Epithelial cell of proximal tubule (primary cell): ENCODE data around the gene GTF2A1L. TPM values are rescaled to one million over a fixed set of nuclear protein-coding genes. Genes with fewer than 3 reads are reported as not detected.

Source experiments
- DNase-seq: peaks from one replicate; pipeline ENCODE4 v3.0.0-alpha.2; 2011; ENCODE audit warnings: low read depth
- H3K4me3 ChIP-seq: 2 replicates; pipeline ENCODE4 v1.5.1; 2011; ENCODE audit warnings: low read depth, mild to moderate bottlenecking, low read length
- CTCF ChIP-seq: conservative IDR thresholded peaks from 2 replicates; pipeline ENCODE4 v1.5.1; 2012; ENCODE audit warnings: low read depth, mild to moderate bottlenecking, low read length
- total RNA-seq: library from RNA; depleted of rRNA; stranded (reverse); fragments of >200 nt; gene quantifications from 2 replicates; pipeline ENCODE4 v1.2.3, GENCODE V29; 2015

Gene GTF2A1L
- total RNA-seq, 1 donor from 2014 or later, result not detected

GRCh38 chr2:48728840-48729239 lies 111.2 kb downstream of the GTF2A1L start:
- no peak for TF ChIP-seq CTCF
- no peak for DNase-seq

More at GRCh38 chr2:48728840-48729239, 111.2 kb downstream of the GTF2A1L start:
- H3K4me3 ChIP-seq, result no peak overlapping the region

Other genes with a start within 250 kb of the GTF2A1L start
- gene PPP1R21, start 177.1 kb upstream of the GTF2A1L start, total RNA-seq, result 10.2 and 17.2 TPM in 2 replicates
- gene STON1, start 87.7 kb upstream of the GTF2A1L start, total RNA-seq, result 0.51 and 2.0 TPM in 2 replicates
- gene LHCGR, start 137.9 kb downstream of the GTF2A1L start, total RNA-seq, result not detected in 2 replicates